ENCODE data around the gene MKNK2.

Gene MKNK2

GRCh38 chr19:2026770-2027169 is 24.3 kb downstream of the MKNK2 start:
- no peak for DNase-seq

- DNase-seq: no peak
Measured at GRCh38 chr19:2022289-2022688, 28.8 kb downstream of the MKNK2 start.

GRCh38 chr19:2021453-2022140 is 29.4 kb downstream of the MKNK2 start:
- DNase-seq: no peak

GRCh38 chr19:2018752-2019151 is 32.3 kb downstream of the MKNK2 start:
- no peak for DNase-seq

- peak; percentile 32 for DNase-seq
Measured at GRCh38 chr19:2016041-2016807, 34.8 kb downstream of the MKNK2 start.

- no peak for DNase-seq
Measured at GRCh38 chr19:2015608-2015950, 35.5 kb downstream of the MKNK2 start, which contains the start of gene BTBD2. BTBD2 (minus strand) TSS chr19:2015714; CDS start chr19:2015703, 11 bp downstream.

GRCh38 chr19:2014731-2015607 is 36.1 kb downstream of the MKNK2 start:
- no peak for DNase-seq

GRCh38 chr19:2014131-2014571 is 36.9 kb downstream of the MKNK2 start:
- no peak for DNase-seq

GRCh38 chr19:2013683-2013961 is 37.4 kb downstream of the MKNK2 start:
- no peak for DNase-seq

- DNase-seq: no peak
Measured at GRCh38 chr19:2012941-2013682, 37.9 kb downstream of the MKNK2 start.

GRCh38 chr19:2011169-2011568 is 39.9 kb downstream of the MKNK2 start:
- DNase-seq: no peak

- DNase-seq: no peak
Measured at GRCh38 chr19:2010135-2010668, 40.8 kb downstream of the MKNK2 start.

GRCh38 chr19:2003874-2004273 is 47.2 kb downstream of the MKNK2 start:
- DNase-seq: no peak

- no peak for DNase-seq
Measured at GRCh38 chr19:1999856-2000515, 51.1 kb downstream of the MKNK2 start.

- DNase-seq: no peak
Measured at GRCh38 chr19:1998712-1999708, 52.0 kb downstream of the MKNK2 start.

- DNase-seq: no peak
Measured at GRCh38 chr19:1997353-1998233, 53.5 kb downstream of the MKNK2 start.

GRCh38 chr19:1992759-1993260 is 58.2 kb downstream of the MKNK2 start:
- no peak for DNase-seq

GRCh38 chr19:1991018-1991913 is 59.8 kb downstream of the MKNK2 start:
- DNase-seq: no peak

All from DMS153 (cell line).